ENCODE data around the gene DUS4L. TPM values are rescaled to one million over a fixed set of nuclear protein-coding genes. Genes with fewer than 3 reads are reported as not detected.

The DUS4L gene
- total and polyA plus RNA-seq, 2 of the 13 experiments (the other 11 are each of a cell fraction or from before 2014, with no cell fraction given) = 5.6 to 9.8 TPM

GRCh38 chr7:107605218-107605815, 41.5 kb downstream of the DUS4L start:
- Histone ChIP-seq H2AFZ (ENCODE audit: low read length) (no peak overlapping the region), H3K4me1 (ENCODE audit: insufficient read depth, low read length) (peaks cover 11% of the 10 kb centered on the region; the same call in 1 of the 2 replicates), H3K79me2 (ENCODE audit: insufficient read depth, low read length) (no peaks in the 10 kb centered on the region), H3K4me2 (ENCODE audit: low read depth, low read length) (no peak overlapping the region), H3K9ac (ENCODE audit: insufficient read depth, low read depth, low read length) (no peak overlapping the region), H4K20me1 (ENCODE audit: insufficient read depth, low read length) (no peaks in the 10 kb centered on the region), H3K9me3 (ENCODE audit: low read length) (no peaks in the 10 kb centered on the region), H3K27me3 (ENCODE audit: control insufficient read depth in 1 of 2, insufficient read depth in 2 of 2, low read length in 2 of 2) (no peaks in the 10 kb centered on the region), H3K27ac (ENCODE audit: extremely low read length, insufficient read depth, low read length) (no peak overlapping the region), H3K36me3 (replicated peaks in 1 of 2; ENCODE audit: control insufficient read depth in 1 of 2, insufficient read depth in 2 of 2, low read length in 2 of 2) (no peaks in the 10 kb centered on the region; a peak in 1 of 5 replicates), H3K4me3 (replicated peaks in 1 of 3; ENCODE audit: insufficient read depth in 1 of 3, low read depth in 2 of 3, low read length in 3 of 3) (no peak overlapping the region)
- CTCF ChIA-PET (ENCODE audit: low intra/inter-chr PET ratio, low total read pairs) = no interaction called here
- in situ Hi-C loops (cut with HindIII; ENCODE audit: extremely low pct_ligation_motif_present, low pct_unique_long_range_greater_than_20kb) = no loop called here
- no TSS peak for BruUV-seq (replicated peaks)
- intact Hi-C loops (cut with micrococcal nuclease; ENCODE audit: unreplicated experiment) = no loop called here
- ATAC-seq (no peak), FAIRE-seq (no peak), DNase-seq (ENCODE audit: low spot score) (no peak)
- POLR2A ChIA-PET = no interaction called here
- 100% methylated on average over 3 of the region's 3 CpGs for WGBS (ENCODE audit: low lambda C conversion rate)
- no peak for TF ChIP-seq ZNF775 (CRISPR knock-in tag; IDR thresholded peaks at IDR 0.05; ENCODE audit: borderline replicate concordance)
- TF ChIP-seq KMT2A (CRISPR knock-in tag; IDR thresholded peaks at IDR 0.05) = no peak
- no peak for TF ChIP-seq ZNF280B (CRISPR knock-in tag; IDR thresholded peaks at IDR 0.05; ENCODE audit: borderline replicate concordance)
- no peak for TF ChIP-seq ZBTB40 (IDR thresholded peaks at IDR 0.05)
- TF ChIP-seq ZBTB40 (CRISPR knock-in tag; IDR thresholded peaks at IDR 0.05) = no peak
- no peak for TF ChIP-seq ATAD3A (CRISPR knock-in tag; IDR thresholded peaks at IDR 0.05)
- TF ChIP-seq ZNF329 (CRISPR knock-in tag; IDR thresholded peaks at IDR 0.05; ENCODE audit: low read depth) = no peak
- no peak for TF ChIP-seq TEAD2 (CRISPR knock-in tag; IDR thresholded peaks at IDR 0.05)
